Colon (tissue), 2 donors: ENCODE results near the gene LMX1B.

ENCODE experiments used
- FAIRE-seq: peaks from 2 replicates; lab custom pipeline; 2012; peaks lifted over from hg19 to GRCh38; lab: Jason Lieb, UNC
- donor health status: control.
- donor health status: control.

The LMX1B gene

GRCh38 chr9:126658201-126658825 is 44.6 kb downstream of the LMX1B start:
- FAIRE-seq, result no peak

GRCh38 chr9:126658956-126659555 is 45.3 kb downstream of the LMX1B start:
- no peak for FAIRE-seq

GRCh38 chr9:126661122-126661520 is 47.4 kb downstream of the LMX1B start:
- FAIRE-seq, result no peak

DNA sequence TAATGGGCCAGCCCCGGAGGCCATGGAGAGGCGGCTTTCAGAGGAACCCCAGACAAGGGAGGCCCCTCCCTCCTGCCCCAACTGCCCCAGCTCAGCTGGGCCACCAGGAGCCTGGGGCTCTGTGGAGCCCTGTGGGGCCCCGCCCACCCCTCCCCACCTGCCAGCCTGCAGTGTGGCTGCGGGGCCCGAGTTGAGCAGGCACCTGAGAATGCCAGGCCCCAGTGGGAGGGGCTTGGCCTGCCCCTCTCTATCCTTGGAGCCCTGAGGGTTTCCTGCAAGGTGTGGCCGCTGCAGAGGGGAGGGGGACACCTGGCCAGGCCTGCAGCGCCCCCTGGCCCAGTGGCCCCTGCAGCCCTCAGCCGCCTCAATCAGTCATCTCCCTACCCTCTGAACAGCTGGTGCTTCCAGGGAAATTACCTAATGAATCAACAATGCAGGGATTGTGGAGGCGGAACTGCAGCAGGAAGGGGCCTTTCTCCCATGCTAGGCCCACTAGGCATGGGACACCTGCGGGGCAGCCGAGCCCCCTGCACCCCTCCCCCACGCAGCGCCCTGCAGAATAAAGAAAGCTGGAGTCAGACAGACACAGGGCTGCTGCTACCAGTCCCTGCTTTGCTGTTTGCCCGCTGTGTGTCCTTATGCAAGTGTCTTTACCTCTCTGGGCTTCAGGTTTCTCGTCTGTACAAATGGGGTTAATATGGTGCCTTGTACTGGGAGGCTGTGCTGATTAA is 48.0 kb downstream of the LMX1B start:
- FAIRE-seq, result no peak

DNA sequence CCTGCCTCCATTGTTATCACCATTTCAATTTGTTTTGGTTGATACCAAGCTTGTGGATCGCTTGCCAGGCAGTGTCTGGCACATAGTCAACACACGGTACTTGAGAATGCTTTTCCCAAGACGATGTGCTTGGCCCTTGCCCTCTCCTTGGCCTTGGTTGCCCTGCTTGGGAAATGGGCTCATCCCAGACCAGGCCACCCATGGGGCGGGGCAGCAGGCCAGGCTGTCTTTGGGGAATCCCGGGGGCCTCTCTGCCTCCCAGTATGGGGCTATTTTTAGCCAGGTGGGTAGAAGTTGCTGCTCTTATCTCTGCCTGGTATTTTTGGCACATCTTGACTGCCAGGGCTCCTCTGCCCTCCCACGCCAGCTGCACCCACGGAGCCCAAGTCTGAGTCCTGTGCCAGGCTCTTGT is 49.9 kb downstream of the LMX1B start:
- FAIRE-seq, result no peak

- no peak for FAIRE-seq
Observed at GRCh38 chr9:126664900-126665643, 51.3 kb downstream of the LMX1B start.

GRCh38 chr9:126665644-126666035 is 51.9 kb downstream of the LMX1B start:
- FAIRE-seq, result no peak

GRCh38 chr9:126666155-126666803 is 52.6 kb downstream of the LMX1B start:
- FAIRE-seq, result no peak

DNA sequence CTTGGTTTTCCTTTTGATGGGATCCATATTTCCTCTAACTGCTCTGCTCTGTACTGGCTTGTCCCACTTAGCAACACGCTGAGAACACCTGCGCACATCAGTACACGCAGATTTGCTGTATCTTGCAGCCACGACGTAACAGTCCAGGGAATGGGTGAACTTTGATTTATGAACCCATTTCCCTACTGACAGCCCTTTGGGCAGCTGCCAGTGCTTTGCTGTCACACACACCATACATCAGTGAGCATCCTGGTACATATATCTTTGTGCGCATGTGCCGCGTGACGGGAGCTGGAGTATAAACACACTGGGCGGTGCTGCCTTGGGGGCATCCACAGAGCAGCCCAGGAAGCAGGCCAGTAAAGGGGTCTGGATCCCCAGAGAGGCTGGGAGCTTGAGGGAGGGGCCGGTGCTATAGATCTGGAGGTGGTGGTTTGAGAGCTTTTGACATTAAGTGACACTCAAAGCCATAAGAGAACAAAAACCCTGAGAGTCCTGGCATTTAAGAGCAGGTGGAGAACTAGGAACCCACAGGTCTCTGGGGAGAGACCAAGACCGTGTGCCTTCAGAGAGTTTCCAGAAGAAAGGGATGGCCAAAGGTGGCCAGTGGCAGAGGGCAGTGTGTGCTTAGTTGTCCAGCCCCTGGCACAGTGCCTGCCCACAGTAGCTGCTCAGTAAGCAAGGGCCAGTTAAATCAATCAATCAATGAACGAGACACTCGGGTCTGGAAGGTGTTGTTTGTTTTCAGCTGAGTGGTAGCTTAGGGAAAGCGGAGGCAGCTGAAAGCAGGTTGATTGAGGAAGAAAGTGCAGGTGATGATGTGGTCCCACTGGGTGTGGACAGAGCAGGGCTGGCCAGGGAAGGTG is 53.7 kb downstream of the LMX1B start:
- no peak for FAIRE-seq

DNA sequence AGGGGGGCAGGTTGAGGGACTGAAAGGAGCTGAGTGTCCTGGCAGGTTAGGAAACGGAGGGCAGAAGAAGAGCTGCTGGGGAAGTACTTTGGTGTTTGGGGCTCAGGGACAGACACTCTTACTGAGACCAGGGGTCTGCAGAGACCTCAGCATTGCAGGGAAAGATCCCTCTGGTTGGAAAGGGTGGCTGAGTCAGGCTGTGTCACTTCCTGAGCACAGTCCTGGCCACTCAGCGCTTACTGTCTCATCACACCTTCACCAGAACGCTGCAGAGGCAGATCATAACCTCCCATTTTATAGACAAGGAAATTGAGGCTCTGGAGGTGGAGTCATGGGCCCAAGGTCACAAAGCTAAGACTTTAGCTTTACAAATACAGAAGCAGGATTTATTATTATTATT is 54.3 kb downstream of the LMX1B start:
- no peak for FAIRE-seq

DNA sequence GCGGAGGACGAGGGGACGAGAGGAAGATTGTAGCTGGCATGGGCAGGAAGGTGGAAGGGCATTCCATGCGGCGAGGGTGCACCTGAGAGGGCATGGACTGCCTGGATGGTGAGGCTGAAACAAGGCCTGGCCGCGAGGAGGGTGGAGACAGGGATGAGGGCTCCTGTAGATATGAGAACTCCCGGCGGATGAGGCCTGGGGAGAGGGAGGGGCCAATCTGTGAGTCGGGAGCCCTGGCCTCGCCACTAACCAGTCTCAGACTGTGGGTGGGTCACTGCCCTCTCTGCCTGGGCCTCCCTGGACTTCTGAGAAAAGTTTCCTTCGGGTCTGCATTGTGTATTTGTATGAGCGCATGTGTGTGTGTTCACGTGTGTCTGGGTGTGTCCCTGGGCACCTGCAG is 55.4 kb downstream of the LMX1B start:
- no peak for FAIRE-seq

DNA sequence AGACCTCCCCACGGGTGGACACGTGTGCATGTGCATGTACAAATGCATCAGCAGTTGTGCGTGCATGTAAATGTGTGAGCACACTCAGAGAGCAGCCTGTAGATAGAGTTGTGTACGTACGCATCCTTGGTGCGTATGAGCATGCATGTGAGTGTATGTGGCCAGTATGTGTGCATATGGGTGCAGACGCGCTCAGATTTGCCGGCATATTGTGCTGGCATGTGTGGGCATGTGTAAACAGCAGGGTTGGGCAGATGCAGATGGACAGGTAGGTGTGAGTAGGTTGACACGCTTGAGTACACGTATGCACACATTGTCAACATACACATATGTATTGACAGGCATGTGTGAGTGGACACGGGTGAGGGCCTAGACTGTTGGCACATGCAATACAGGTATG is 56.5 kb downstream of the LMX1B start:
- FAIRE-seq, result no peak

DNA sequence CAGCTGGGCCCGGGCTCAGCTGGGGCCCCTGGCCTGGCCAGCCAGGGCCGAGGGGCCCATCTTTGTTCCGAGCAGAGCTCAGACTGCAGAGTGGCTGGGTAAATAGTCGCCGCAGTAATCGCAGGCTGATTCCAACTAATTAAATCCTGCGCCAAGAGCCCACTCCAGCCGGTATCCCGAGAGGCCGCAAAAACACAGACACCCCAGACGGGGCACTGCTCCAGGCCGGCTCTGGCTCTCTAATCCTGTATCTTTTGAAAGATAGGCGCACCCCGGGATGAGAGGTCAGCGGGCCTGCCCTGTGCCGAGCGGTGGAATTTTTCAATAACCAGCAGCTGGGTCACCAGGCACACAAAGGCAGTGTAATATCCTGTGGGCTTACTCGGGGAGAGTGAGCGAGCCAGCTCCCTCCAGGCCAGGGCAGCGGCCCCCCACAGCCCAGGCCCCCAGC is 57.7 kb downstream of the LMX1B start:
- FAIRE-seq, result no peak

DNA sequence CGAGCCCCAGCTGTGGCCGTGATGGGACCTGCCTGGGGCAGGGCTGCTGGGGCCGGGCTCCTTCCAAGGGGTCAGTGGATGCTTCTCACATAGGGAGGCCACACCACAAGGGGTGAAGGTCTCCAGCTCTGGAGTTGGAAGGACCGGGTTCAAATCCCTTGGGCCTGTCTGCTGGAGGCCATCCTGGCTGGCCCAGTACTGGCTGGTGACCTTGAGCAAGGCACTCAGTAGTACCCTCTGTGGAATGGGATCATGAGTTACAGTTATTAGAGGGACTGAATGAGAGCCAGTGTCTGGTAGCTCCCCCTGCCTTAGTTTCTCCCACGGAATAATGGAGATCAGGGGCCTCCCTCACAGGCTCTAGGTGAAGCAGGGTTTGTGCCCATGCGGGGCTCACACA is 58.3 kb downstream of the LMX1B start:
- FAIRE-seq, result no peak

DNA sequence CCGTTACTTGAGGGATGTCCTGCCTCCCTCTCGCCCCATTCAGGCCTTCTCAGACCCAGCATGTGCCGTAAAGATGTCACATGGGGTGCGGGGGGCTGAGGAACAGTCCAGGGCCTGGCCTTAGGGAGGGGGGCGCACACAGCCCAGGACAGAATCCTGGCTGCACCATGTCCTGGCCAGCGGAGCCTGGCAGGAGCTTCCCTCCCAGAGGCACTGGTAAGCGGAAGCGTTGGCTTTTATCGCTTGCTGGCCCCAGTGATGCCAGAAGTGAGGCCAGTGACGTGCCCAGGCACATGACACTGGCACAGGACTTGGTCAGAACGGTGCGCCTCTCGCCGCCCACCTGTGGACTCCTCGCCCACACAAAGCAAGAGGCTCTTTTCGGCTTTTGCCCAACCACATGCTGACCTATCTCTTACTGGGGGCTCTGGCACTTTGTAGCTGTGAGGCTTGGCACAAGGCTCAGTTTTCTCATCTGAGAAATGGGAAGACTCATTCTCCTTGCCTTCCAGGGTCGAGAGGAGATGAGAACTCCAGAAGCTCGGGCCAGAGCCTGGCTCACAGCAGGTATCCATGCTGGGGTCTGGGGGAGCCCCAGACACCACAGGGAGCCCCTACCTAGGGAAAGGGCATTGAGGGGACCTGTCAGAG is 59.0 kb downstream of the LMX1B start:
- FAIRE-seq, result no peak

DNA sequence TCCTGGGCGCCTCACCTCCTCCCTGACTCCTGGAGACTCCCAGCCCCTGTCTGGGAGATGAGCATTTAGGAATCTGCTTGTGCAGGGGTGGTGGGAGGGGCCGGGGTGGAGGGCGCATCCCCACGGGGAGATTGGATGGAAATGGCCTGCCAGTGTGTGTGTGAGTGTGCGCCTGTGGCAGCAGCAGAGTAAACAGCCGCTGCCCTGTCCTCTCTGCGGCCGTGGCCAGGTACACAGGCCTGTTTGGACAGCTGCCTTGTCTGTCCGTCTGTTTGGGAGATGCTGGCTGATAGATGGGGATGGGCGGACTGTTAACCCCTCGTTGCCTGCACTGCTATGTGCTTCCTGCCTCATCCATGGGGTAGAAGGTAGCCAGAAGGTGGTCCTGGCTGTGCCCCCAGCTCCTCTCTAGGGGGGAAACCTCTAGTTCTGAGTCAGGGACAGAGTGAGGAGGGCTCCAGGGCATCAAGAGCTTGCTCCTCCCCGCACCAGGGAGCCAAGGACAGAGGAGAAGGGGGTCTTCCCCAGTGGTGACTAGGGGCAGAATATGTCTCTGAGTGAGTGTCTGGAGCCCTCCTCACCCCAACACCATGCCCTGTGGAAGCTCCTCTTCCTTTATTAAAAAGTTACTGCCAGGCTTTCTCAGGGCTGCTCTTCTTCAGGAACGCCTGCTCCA is 60.1 kb downstream of the LMX1B start:
- no peak for FAIRE-seq

- FAIRE-seq, result no peak
Observed at GRCh38 chr9:126674365-126675146, 60.8 kb downstream of the LMX1B start.

GRCh38 chr9:126675147-126675467 is 61.4 kb downstream of the LMX1B start:
- FAIRE-seq, result no peak

GRCh38 chr9:126676102-126676684 is 62.5 kb downstream of the LMX1B start:
- FAIRE-seq, result no peak
